T-helper 1 cell (primary cell): Measurements from ENCODE around the gene CASTOR1.

Experiments used
- DNase-seq, 5 donors: peaks; one replicate each; pipeline ENCODE4 v3.0.0-alpha.2; 2012 to 2020

CASTOR1 gene

GRCh38 chr22:30318799-30319419, 29.6 kb upstream of the CASTOR1 start:
- DNase-seq = no peak

GRCh38 chr22:30317778-30318177, 28.5 kb upstream of the CASTOR1 start:
- no peak for DNase-seq

- DNase-seq = no peak
Measured at GRCh38 chr22:30315962-30316576, 26.8 kb upstream of the CASTOR1 start.

- peak in 4 of 5 donors; percentile 22 to 52 (median 39) for DNase-seq
Measured at GRCh38 chr22:30314915-30315314, 25.6 kb upstream of the CASTOR1 start.

GRCh38 chr22:30313527-30314363, 24.4 kb upstream of the CASTOR1 start:
- no peak for DNase-seq

- DNase-seq = no peak
Measured at GRCh38 chr22:30312053-30312452, 22.7 kb upstream of the CASTOR1 start.

- DNase-seq = no peak
Measured at GRCh38 chr22:30310881-30311771, 21.8 kb upstream of the CASTOR1 start.

- peak in 1 of 5 donors; percentile 40 for DNase-seq
Measured at GRCh38 chr22:30309951-30310741, 20.8 kb upstream of the CASTOR1 start.

GRCh38 chr22:30308518-30309230, 19.4 kb upstream of the CASTOR1 start:
- DNase-seq = peak in 1 of 5 donors; percentile 55

GRCh38 chr22:30308093-30308492, 18.8 kb upstream of the CASTOR1 start:
- no peak for DNase-seq

GRCh38 chr22:30307041-30307574, 17.8 kb upstream of the CASTOR1 start:
- no peak for DNase-seq

- no peak for DNase-seq
Measured at GRCh38 chr22:30306627-30307011, 17.3 kb upstream of the CASTOR1 start.

GRCh38 chr22:30305906-30306626, 16.8 kb upstream of the CASTOR1 start:
- DNase-seq = peak in 1 of 5 donors; percentile 84

- DNase-seq = peak in 3 of 5 donors; percentile 43 to 90 (median 48)
Measured at GRCh38 chr22:30305519-30305905, 16.2 kb upstream of the CASTOR1 start.

GRCh38 chr22:30304495-30305244, 15.4 kb upstream of the CASTOR1 start:
- DNase-seq = no peak

GRCh38 chr22:30302810-30303138, 13.5 kb upstream of the CASTOR1 start:
- DNase-seq = no peak

GRCh38 chr22:30301995-30302809, 12.9 kb upstream of the CASTOR1 start:
- peak in 1 of 5 donors; percentile 34 for DNase-seq

- DNase-seq = no peak
Measured at GRCh38 chr22:30299322-30299721, 10.0 kb upstream of the CASTOR1 start.
